Measurements from ENCODE around the gene NELL2. TPM values are rescaled to one million over a fixed set of nuclear protein-coding genes. Genes with fewer than 3 reads are reported as not detected.

NELL2 gene
- total and polyA plus RNA-seq, 10 of the 15 experiments (the other 5 are each of a cell fraction or from before 2014, with no cell fraction given): 0.27 to 2.3 (median 0.76) TPM

GRCh38 chr12:44544018-44544417, 332.1 kb downstream of the NELL2 start (continued):
- no peak for TF ChIP-seq STAT1 (conservative IDR thresholded peaks at IDR 0.05)
- peak; percentile 31; the same call in 1 of the 2 replicates for TF ChIP-seq MTA2 (IDR thresholded peaks at IDR 0.05; ENCODE audit: low read depth)
- no peak for TF ChIP-seq HDAC2 (IDR thresholded peaks at IDR 0.05)
- peak; percentile 31; the same call in 1 of the 2 replicates for TF ChIP-seq DPF2 (IDR thresholded peaks at IDR 0.05)

DNA sequence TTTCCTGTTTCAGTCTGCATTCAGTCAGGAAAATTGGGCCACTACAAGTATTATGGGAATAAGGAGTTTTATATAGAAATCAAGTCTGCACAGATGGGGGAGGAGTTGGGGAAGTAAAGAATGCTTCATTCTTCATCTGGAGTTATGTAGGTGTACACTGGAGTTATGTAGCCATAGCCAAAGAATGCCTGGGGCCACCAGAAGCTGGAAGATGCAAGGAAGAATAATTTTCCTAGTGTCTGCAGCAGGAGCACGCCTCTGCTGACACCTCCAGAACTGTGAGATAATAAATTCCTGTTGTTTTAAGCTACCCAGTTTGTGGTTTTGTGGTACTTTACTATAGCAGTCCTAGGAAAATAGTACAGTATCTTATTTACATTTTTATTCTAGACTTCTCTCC, 333.4 kb downstream of the NELL2 start:
- DNase-seq (ENCODE audit: low read depth, low spot score): no peak
- no peaks in the 10 kb centered on the region for H3K27me3 ChIP-seq (replicated peaks in 1 of 2; ENCODE audit: control insufficient read depth in 2 of 2, insufficient read depth in 2 of 2, low read length in 1 of 2)
- no peak overlapping the region for H3K27ac ChIP-seq (ENCODE audit: control insufficient read depth, insufficient read depth)
- ChIA-PET CTCF (no interaction called here), RAD21 (ENCODE audit: unreplicated experiment) (no interaction called here), SMC1A (ENCODE audit: uncharacterized antibody, unreplicated experiment) (interaction anchor here (1.2 kb wide), 1 partner anchor 9 kb away, joined by 3 read pairs; no protein-coding TSS in a partner anchor), POLR2A (no interaction called here)
- no peak for ATAC-seq
- no peaks in the 10 kb centered on the region for H3K36me3 ChIP-seq (ENCODE audit: control insufficient read depth in 2 of 2, insufficient read depth in 2 of 2, low read length in 1 of 2)
- BruUV-seq (replicated peaks): no TSS peak
- intact Hi-C loops (cut with micrococcal nuclease; ENCODE audit: unreplicated experiment): no loop called here
- in situ Hi-C loops (cut with MboI): no loop called here
- H3K4me1 ChIP-seq (ENCODE audit: control insufficient read depth, insufficient read depth, low read length): no peaks in the 10 kb centered on the region
- no peak overlapping the region for H3K9ac ChIP-seq (ENCODE audit: control insufficient read depth, insufficient read depth, low read length)
- 0% methylated on average over 1 of the region's 1 CpG for WGBS (ENCODE audit: insufficient coverage, insufficient replicate concordance, low lambda C conversion rate, missing lambda C conversion rate)
- no peak overlapping the region for H3K4me2 ChIP-seq (ENCODE audit: control insufficient read depth, insufficient read depth)
- no peak overlapping the region for H3K4me3 ChIP-seq
- H3K9me3 ChIP-seq (replicated peaks; ENCODE audit: control insufficient read depth, insufficient read depth, low read length): no peaks in the 10 kb centered on the region
- FAIRE-seq: no peak
- no peak overlapping the region for H2AFZ ChIP-seq (ENCODE audit: control insufficient read depth, low read depth, low read length)
- H4K20me1 ChIP-seq (ENCODE audit: control insufficient read depth, insufficient read depth): no peaks in the 10 kb centered on the region
- H3K79me2 ChIP-seq (ENCODE audit: control insufficient read depth, insufficient read depth, low read length): no peaks in the 10 kb centered on the region
- TF ChIP-seq PAX5 (IDR thresholded peaks at IDR 0.05; ENCODE audit: borderline replicate concordance, low read depth, low read length): no peak
- no peak for TF ChIP-seq SIN3A (IDR thresholded peaks at IDR 0.05; ENCODE audit: low read depth, low read length)
- TF ChIP-seq DPF2 (IDR thresholded peaks at IDR 0.05): no peak
- no peak for TF ChIP-seq MTA2 (IDR thresholded peaks at IDR 0.05; ENCODE audit: low read depth)
- no peak for TF ChIP-seq MAX (IDR thresholded peaks at IDR 0.05; ENCODE audit: low read depth, low read length)
- TF ChIP-seq ZBED1 (IDR thresholded peaks at IDR 0.05; ENCODE audit: borderline replicate concordance): no peak
- TF ChIP-seq CTCF (IDR thresholded peaks at IDR 0.05 in 2 of 3, conservative IDR thresholded peaks at IDR 0.05 in 1 of 3; ENCODE audit: control insufficient read depth in 2 of 3, extremely low read depth in 1 of 3, insufficient read depth in 1 of 3, low read depth in 3 of 3, low read length in 3 of 3): no peak
- TF ChIP-seq, protein P1, sequence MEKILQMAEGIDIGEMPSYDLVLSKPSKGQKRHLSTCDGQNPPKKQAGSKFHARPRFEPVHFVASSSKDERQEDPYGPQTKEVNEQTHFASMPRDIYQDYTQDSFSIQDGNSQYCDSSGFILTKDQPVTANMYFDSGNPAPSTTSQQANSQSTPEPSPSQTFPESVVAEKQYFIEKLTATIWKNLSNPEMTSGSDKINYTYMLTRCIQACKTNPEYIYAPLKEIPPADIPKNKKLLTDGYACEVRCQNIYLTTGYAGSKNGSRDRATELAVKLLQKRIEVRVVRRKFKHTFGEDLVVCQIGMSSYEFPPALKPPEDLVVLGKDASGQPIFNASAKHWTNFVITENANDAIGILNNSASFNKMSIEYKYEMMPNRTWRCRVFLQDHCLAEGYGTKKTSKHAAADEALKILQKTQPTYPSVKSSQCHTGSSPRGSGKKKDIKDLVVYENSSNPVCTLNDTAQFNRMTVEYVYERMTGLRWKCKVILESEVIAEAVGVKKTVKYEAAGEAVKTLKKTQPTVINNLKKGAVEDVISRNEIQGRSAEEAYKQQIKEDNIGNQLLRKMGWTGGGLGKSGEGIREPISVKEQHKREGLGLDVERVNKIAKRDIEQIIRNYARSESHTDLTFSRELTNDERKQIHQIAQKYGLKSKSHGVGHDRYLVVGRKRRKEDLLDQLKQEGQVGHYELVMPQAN (conservative IDR thresholded peaks at IDR 0.05): no peak
- TF ChIP-seq ZZZ3 (IDR thresholded peaks at IDR 0.05; ENCODE audit: control insufficient read depth, insufficient read length, low read depth): no peak
- no peak for TF ChIP-seq ZNF24 (IDR thresholded peaks at IDR 0.05)
- TF ChIP-seq YBX1 (IDR thresholded peaks at IDR 0.05): no peak
- no peak for TF ChIP-seq BACH1 (IDR thresholded peaks at IDR 0.05; ENCODE audit: borderline replicate concordance)
- no peak for TF ChIP-seq RUNX3 (IDR thresholded peaks at IDR 0.05; ENCODE audit: low read length)
- no peak for TF ChIP-seq TCF7 (IDR thresholded peaks at IDR 0.05; ENCODE audit: borderline replicate concordance)
- TF ChIP-seq EGR1 (IDR thresholded peaks at IDR 0.05; ENCODE audit: borderline replicate concordance in 1 of 2, low read depth in 2 of 2, low read length in 2 of 2): no peak
- no peak for TF ChIP-seq STAT1 (conservative IDR thresholded peaks at IDR 0.05)
- no peak for TF ChIP-seq ATF7 (IDR thresholded peaks at IDR 0.05; ENCODE audit: low read depth)
- no peak for TF ChIP-seq MYC (IDR thresholded peaks at IDR 0.05; ENCODE audit: insufficient read depth, insufficient read length, insufficient replicate concordance, low read length, severe bottlenecking)
